Mesothelial cell of epicardium (in vitro differentiated cells): Measurements from ENCODE around the gene GAD2. TPM values are rescaled to one million over a fixed set of nuclear protein-coding genes. Genes with fewer than 3 reads are reported as not detected.

Experiments used
- DNase-seq, 2 experiments: peaks; one replicate each; pipeline ENCODE4 v3.0.0; 2021; ENCODE audit warnings: low spot score in 2 of 2; ENCODE audit not compliant: unreplicated experiment in 2 of 2
- H3K27ac Mint-ChIP-seq: 2 replicates; pipeline ENCODE4 v1.8.0; 2021; ENCODE audit warnings: mixed read lengths
- H3K27me3 Mint-ChIP-seq: 2 replicates; pipeline ENCODE4 v1.8.0; 2021; ENCODE audit warnings: low read depth, mixed read lengths
- H3K36me3 Mint-ChIP-seq: 2 replicates; pipeline ENCODE4 v1.8.0; 2021; ENCODE audit warnings: mixed read lengths
- H3K4me1 Mint-ChIP-seq: 2 replicates; pipeline ENCODE4 v1.8.0; 2021; ENCODE audit warnings: mixed read lengths
- H3K4me3 Mint-ChIP-seq: 2 replicates; pipeline ENCODE4 v1.8.0; 2021; ENCODE audit warnings: mild to moderate bottlenecking, moderate library complexity, mixed read lengths
- H3K9me3 Mint-ChIP-seq: 2 replicates; pipeline ENCODE4 v1.8.0; 2021; ENCODE audit warnings: mixed read lengths
- CTCF ChIP-seq: fragments of 200-600 bp; sonication (generic); IDR thresholded peaks from one replicate; pipeline ENCODE4 v1.5.0; 2021; ENCODE audit warnings: antibody characterized with exemption; ENCODE audit not compliant: unreplicated experiment
- total RNA-seq: library from RNA; stranded (reverse); gene quantifications from 3 replicates; pipeline ENCODE4 v1.2.1, GENCODE V29; 2021

GAD2 gene
- total RNA-seq, 1 donor from 2014 or later = not detected

GRCh38 chr10:26314265-26315013, 97.9 kb downstream of the GAD2 start:
- H3K27ac Mint-ChIP-seq = no peak overlapping the region
- H3K4me1 Mint-ChIP-seq = no peaks in the 10 kb centered on the region

GRCh38 chr10:26318672-26319071, 102.1 kb downstream of the GAD2 start:
- Mint-ChIP-seq H3K36me3 (no peaks in the 10 kb centered on the region), H3K27ac (no peak overlapping the region), H3K27me3 (peaks cover 5% of the 10 kb centered on the region), H3K4me1 (no peaks in the 10 kb centered on the region), H3K9me3 (no peaks in the 10 kb centered on the region), H3K4me3 (no peak overlapping the region)
- TF ChIP-seq CTCF = no peak
- DNase-seq = no peak

More at GRCh38 chr10:26314265-26315013, 97.9 kb downstream of the GAD2 start:
- peaks cover 5% of the 10 kb centered on the region for H3K27me3 Mint-ChIP-seq
- DNase-seq = no peak
- no peak for TF ChIP-seq CTCF
- H3K9me3 Mint-ChIP-seq = no peaks in the 10 kb centered on the region
- H3K36me3 Mint-ChIP-seq = no peaks in the 10 kb centered on the region
- H3K4me3 Mint-ChIP-seq = no peak overlapping the region

DNA sequence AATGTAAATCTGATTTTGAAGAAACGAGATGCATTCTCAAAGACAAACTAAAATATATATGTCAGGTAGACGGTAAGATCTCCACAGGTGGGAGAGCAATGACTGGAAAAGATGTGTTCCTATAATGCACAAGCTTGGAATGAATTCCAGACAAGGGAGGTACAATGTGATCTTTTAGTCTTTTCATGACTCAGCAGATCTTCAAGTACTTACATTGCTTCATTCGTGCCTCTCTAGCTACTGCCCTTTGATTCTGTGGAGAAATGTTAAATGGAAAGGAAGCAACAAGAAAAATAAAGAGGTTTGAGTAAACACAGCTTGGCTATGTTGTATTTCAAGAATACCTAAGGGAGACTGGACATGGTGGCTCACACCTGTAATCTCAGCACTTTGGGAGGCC, 106.6 kb downstream of the GAD2 start:
- Mint-ChIP-seq H3K27me3 (peaks cover 5% of the 10 kb centered on the region), H3K36me3 (no peaks in the 10 kb centered on the region), H3K27ac (no peak overlapping the region), H3K4me1 (no peaks in the 10 kb centered on the region), H3K9me3 (peaks cover 5% of the 10 kb centered on the region), H3K4me3 (no peak overlapping the region)
- no peak for TF ChIP-seq CTCF
- DNase-seq = no peak

DNA sequence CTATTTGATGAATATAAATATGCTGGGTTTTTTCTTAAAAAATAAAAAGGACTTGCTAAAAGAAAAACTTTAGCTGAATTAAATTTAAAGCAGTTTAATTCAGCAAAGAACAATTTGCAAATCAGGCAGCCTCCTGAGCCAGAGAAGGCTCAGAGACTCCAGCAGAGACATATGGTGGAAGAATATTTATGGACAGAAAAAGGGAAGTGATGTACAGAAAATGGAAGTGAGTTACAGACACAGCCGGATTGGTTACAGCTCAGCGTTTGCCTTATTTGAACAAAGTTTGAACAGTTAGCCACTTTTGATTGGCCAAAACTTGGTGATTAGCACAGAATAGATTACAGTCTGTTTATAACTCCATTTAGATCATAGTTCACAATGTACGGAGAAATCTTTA, 110.3 kb downstream of the GAD2 start:
- Mint-ChIP-seq H3K4me1 (peaks cover 2% of the 10 kb centered on the region), H3K9me3 (peaks cover 8% of the 10 kb centered on the region), H3K27me3 (no peaks in the 10 kb centered on the region), H3K27ac (no peak overlapping the region), H3K36me3 (no peaks in the 10 kb centered on the region), H3K4me3 (no peak overlapping the region)
- no peak for DNase-seq
- TF ChIP-seq CTCF = no peak

- TF ChIP-seq CTCF = no peak
- H3K27ac Mint-ChIP-seq = no peak overlapping the region
- H3K36me3 Mint-ChIP-seq = no peaks in the 10 kb centered on the region
- H3K27me3 Mint-ChIP-seq = no peaks in the 10 kb centered on the region
- H3K4me3 Mint-ChIP-seq = no peak overlapping the region
- peaks cover 5% of the 10 kb centered on the region for H3K4me1 Mint-ChIP-seq
- no peak for DNase-seq
- peaks cover 15% of the 10 kb centered on the region for H3K9me3 Mint-ChIP-seq
These were observed 111.2 kb downstream of the GAD2 start for GRCh38 chr10:26327811-26328210.
